ENCODE measurements around the gene GPR146.

GPR146 gene

GRCh38 chr7:1065263-1065584 is 20.9 kb downstream of the GPR146 start:
- no peak for DNase-seq (ENCODE audit: low read depth)
- in situ Hi-C loops (cut with HindIII; ENCODE audit: low sequenced_read_pairs): no loop called here
- no peak for TF ChIP-seq CTCF (IDR thresholded peaks at IDR 0.05; ENCODE audit: low read depth, low read length, missing control alignments)
- H3K4me3 ChIP-seq (ENCODE audit: low read depth, low read length): no peak overlapping the region

- H3K4me3 ChIP-seq (ENCODE audit: low read depth, low read length): no peak overlapping the region
- peak; percentile 82 for TF ChIP-seq CTCF (IDR thresholded peaks at IDR 0.05; ENCODE audit: low read depth, low read length, missing control alignments)
- in situ Hi-C loops (cut with HindIII; ENCODE audit: low sequenced_read_pairs): no loop called here
- no peak for DNase-seq (ENCODE audit: low read depth)
These were observed 21.4 kb downstream of the GPR146 start for GRCh38 chr7:1065585-1066241.

- TF ChIP-seq CTCF (IDR thresholded peaks at IDR 0.05; ENCODE audit: low read depth, low read length, missing control alignments): no peak
- in situ Hi-C loops (cut with HindIII; ENCODE audit: low sequenced_read_pairs): no loop called here
- no peak for DNase-seq (ENCODE audit: low read depth)
- no peak overlapping the region for H3K4me3 ChIP-seq (ENCODE audit: low read depth, low read length)
These were observed 21.9 kb downstream of the GPR146 start for GRCh38 chr7:1066242-1066588.

GRCh38 chr7:1068013-1068412 is 23.7 kb downstream of the GPR146 start:
- in situ Hi-C loops (cut with HindIII; ENCODE audit: low sequenced_read_pairs): no loop called here
- DNase-seq (ENCODE audit: low read depth): no peak
- no peak for TF ChIP-seq CTCF (IDR thresholded peaks at IDR 0.05; ENCODE audit: low read depth, low read length, missing control alignments)
- H3K4me3 ChIP-seq (ENCODE audit: low read depth, low read length): no peak overlapping the region

GRCh38 chr7:1068619-1069018 is 24.3 kb downstream of the GPR146 start:
- in situ Hi-C loops (cut with HindIII; ENCODE audit: low sequenced_read_pairs): no loop called here
- no peak for TF ChIP-seq CTCF (IDR thresholded peaks at IDR 0.05; ENCODE audit: low read depth, low read length, missing control alignments)

GRCh38 chr7:1070544-1071011 is 26.2 kb downstream of the GPR146 start:
- no peak for TF ChIP-seq CTCF (IDR thresholded peaks at IDR 0.05; ENCODE audit: low read depth, low read length, missing control alignments)
- no peak for DNase-seq (ENCODE audit: low read depth)
- in situ Hi-C loops (cut with HindIII; ENCODE audit: low sequenced_read_pairs): no loop called here

More at GRCh38 chr7:1068619-1069018, 24.3 kb downstream of the GPR146 start:
- no peak overlapping the region for H3K4me3 ChIP-seq (ENCODE audit: low read depth, low read length)
- DNase-seq (ENCODE audit: low read depth): no peak

More at GRCh38 chr7:1070544-1071011, 26.2 kb downstream of the GPR146 start:
- H3K4me3 ChIP-seq (ENCODE audit: low read depth, low read length): no peak overlapping the region
